Kidney (tissue), 14 donors: ENCODE results near the gene DPP6. TPM values are rescaled to one million over a fixed set of nuclear protein-coding genes. Genes with fewer than 3 reads are reported as not detected.
"Not testable (repeated sequence)": the region's sequence is repeated elsewhere in the genome, so short reads cannot be mapped to it uniquely, and the experiment has no call there.

Experiments
- DNase-seq, 5 donors: peaks; one replicate each; pipeline ENCODE4 v3.0.0-alpha.2; 2013 to 2020
- FAIRE-seq: peaks from 2 replicates; lab custom pipeline; 2012; peaks lifted over from hg19 to GRCh38; lab: Jason Lieb, UNC
- H3K27ac ChIP-seq, 2 donors: one replicate each; pipeline ENCODE4 v1.7.0; 2013; ENCODE audit warnings: low read depth in 2 of 2, low read length in 2 of 2, inconsistent platforms in 1 of 2
- H3K27me3 ChIP-seq: one replicate; pipeline ENCODE4 v1.7.1; 2013; ENCODE audit warnings: low read length, inconsistent platforms; ENCODE audit not compliant: control insufficient read depth, insufficient read depth
- H3K36me3 ChIP-seq, 3 donors: one replicate each; pipeline versions ENCODE4 v1.7.0 to v1.7.1; 2013; ENCODE audit warnings: low read length in 3 of 3, control low read depth in 1 of 3, inconsistent platforms in 1 of 3; ENCODE audit not compliant: insufficient read depth in 3 of 3, control insufficient read depth in 2 of 3
- H3K4me1 ChIP-seq, 3 donors: one replicate each; pipeline versions ENCODE4 v1.7.0 to v1.7.1; 2013; ENCODE audit warnings: low read length in 3 of 3, inconsistent platforms in 1 of 3, low read depth in 1 of 3; ENCODE audit not compliant: control insufficient read depth in 2 of 3, insufficient read depth in 2 of 3
- H3K4me3 ChIP-seq, 3 donors: one replicate each; pipeline versions ENCODE4 v1.7.0 to v1.8.1; 2013; ENCODE audit warnings: low read length in 3 of 3, control low read depth in 1 of 3, inconsistent platforms in 1 of 3
- H3K9ac ChIP-seq, 3 donors: one replicate each; pipeline versions ENCODE4 v1.7.0 to v1.7.1; 2013; ENCODE audit warnings: low read length in 3 of 3, control low read depth in 1 of 3, inconsistent platforms in 1 of 3
- H3K9me3 ChIP-seq, 3 donors: one replicate each; pipeline versions ENCODE4 v1.7.0 to v1.7.1; 2013; ENCODE audit warnings: low read length in 3 of 3, control low read depth in 1 of 3, inconsistent platforms in 1 of 3; ENCODE audit not compliant: control insufficient read depth in 2 of 3, insufficient read depth in 1 of 3
- CTCF ChIP-seq: IDR thresholded peaks from 3 replicates; pipeline ENCODE4 v1.5.1; 2012; ENCODE audit warnings: mild to moderate bottlenecking, moderate library complexity, borderline replicate concordance; ENCODE audit not compliant: insufficient read depth; ENCODE audit errors: extremely low read depth
- intact Hi-C: fragments of 100-400 bp; cut with DNase I; formaldehyde crosslinking; loops from one replicate; pipeline ENCODE4 v1.11.1; 2022
- polyA plus RNA-seq: library from polyadenylated mRNA; stranded (reverse); fragments of 350-450 nt; fragmentation: Illumina TruSeq; extraction: RNeasy Lipid Tissue Mini Kit (QIAGEN cat#74804); gene quantifications from one replicate; pipeline ENCODE4 v1.2.3, GENCODE V29; 2014; ENCODE audit warnings: low read depth, low replicate concordance; ENCODE audit not compliant: insufficient read depth
- total RNA-seq: library from RNA; stranded (reverse); fragmentation: NEBNext Ultra II Directional; extraction: Animal tissue kit (Norgen Biotek cat#: 25700); gene quantifications from one replicate; pipeline ENCODE4 v1.2.1, GENCODE V29; 2021
- donor health status: control.
- donor health status: control.
- donor health status: control.
- donor health status: control.
- donor health status: control.
- donor health status: DM: yes; HTN: yes; CAD: no.
- donor health status: Normal renal cell carcinoma (clear cell type).

Gene DPP6
- total and polyA plus RNA-seq, 2 donors from 2014 or later, result 1.8 to 6.9 TPM

DNA sequence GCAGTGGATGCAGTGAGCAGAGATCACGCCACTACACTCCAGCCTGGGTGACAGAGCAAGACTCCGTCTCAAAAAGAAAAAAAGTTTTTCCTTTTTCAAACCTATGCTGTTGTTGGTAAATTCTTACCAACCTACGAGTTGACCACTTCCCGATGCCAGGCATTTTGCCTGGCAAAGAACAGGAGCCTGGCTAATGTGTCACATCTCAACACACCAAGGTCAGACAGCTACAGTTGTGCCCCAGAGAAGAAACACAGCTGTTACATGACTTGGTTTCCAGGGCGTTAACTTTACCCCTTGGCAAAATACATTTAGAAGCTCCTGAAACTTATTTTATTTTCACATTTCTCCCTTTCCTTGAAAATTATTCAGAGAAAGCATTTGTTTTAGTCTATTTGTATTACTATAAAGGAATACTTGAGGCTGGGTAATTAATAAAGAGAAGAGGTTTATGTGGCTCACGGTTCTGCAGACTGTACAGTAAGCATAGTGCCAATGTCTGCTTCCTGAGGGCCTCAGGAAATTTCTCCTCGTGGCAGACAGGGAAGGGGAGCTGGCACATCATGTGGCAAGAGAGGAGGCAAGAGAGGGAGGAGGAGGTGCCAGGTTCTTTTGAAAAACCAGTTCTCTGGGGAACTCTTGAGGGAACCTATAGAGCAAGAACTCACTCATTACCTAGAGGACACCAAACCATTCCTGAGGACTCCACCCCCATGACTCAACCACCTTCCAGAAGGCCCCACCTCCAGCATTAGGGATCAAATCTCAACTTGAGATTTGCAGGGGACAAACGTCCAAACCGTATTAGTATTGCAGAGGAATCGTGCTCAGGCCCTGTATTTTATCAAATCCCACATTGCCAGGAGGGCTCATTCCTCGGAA is 867.4 kb downstream of the DPP6 start:
- Histone ChIP-seq H3K9me3 (no peaks in the 10 kb centered on the region), H3K27me3 (peaks cover 2% of the 10 kb centered on the region), H3K36me3 (no peaks in the 10 kb centered on the region), H3K4me3 (no peak overlapping the region), H3K27ac (no peak overlapping the region), H3K9ac (no peak overlapping the region), H3K4me1 (peaks cover 0 to 8% (median 4%) of the 10 kb centered on the region in 3 donors)
- TF ChIP-seq CTCF, result no peak
- DNase-seq (no peak), FAIRE-seq (no peak)
- intact Hi-C loops, result loop anchor here (10.0 kb wide), 1 partner anchor 435 kb away; no protein-coding TSS in a partner anchor

GRCh38 chr7:154922472-154922871 is 870.3 kb downstream of the DPP6 start:
- H3K9me3 ChIP-seq, H3K4me1 ChIP-seq, H3K4me3 ChIP-seq, H3K27ac ChIP-seq, DNase-seq, FAIRE-seq, H3K36me3 ChIP-seq, H3K27me3 ChIP-seq, H3K9ac ChIP-seq: not testable (repeated sequence)
- intact Hi-C loops, result loop anchor here (10.0 kb wide), 1 partner anchor 432 kb away; no protein-coding TSS in a partner anchor

DNA sequence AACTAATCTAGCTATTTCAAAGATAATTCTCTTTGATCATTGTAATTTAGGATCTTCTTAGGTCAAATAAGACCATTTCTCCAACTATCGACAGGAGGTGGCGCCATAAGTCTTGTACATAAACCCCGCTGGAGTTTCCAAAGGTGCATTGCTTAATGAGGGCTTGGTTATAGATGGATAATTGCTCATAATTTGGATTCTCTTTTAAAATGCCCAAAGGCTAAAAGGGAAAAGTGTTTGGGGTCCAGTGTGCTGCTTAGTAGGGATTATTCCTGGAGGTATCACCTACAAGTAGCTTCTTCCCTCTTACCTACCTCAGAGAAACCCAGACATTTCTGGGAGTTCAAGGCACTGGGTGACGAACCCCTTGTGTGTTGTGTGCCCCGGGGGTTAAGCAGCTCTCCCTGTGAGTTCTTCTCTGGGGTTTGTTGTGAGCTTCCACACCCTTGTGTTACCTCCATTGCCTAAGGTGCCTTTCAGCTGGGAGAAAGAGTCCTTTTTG is 875.5 kb downstream of the DPP6 start:
- intact Hi-C loops, result loop anchor here (10.0 kb wide), 1 partner anchor 427 kb away; no protein-coding TSS in a partner anchor
- H3K27ac ChIP-seq, result peak overlapping the region; percentile 57 to 92
- peak in 3 of 5 donors; percentile 80 to 94 (median 90) for DNase-seq
- peak; percentile 58 for TF ChIP-seq CTCF
- H3K27me3 ChIP-seq, result no peaks in the 10 kb centered on the region
- H3K9ac ChIP-seq, result peak overlapping the region; percentile 72 to 92 (median 77)
- peaks cover 0 to 15% (median 6%) of the 10 kb centered on the region in 3 donors for H3K4me1 ChIP-seq
- H3K9me3 ChIP-seq, result no peaks in the 10 kb centered on the region
- H3K4me3 ChIP-seq, result peak overlapping the region; percentile 80 to 95 (median 90)
- FAIRE-seq, result peak; percentile 96
- H3K36me3 ChIP-seq, result no peaks in the 10 kb centered on the region
